Erythroblast (primary cell): ENCODE data around the gene INF2.
A peak's percentile ranks its signal among the peaks of the same experiment; 100 is the strongest.

ENCODE experiments used
- GATA1 ChIP-seq: IDR thresholded peaks from 2 replicates; pipeline ENCODE4 v1.6.1; 2011; ENCODE audit warnings: low read depth, mild to moderate bottlenecking, control low read depth, low read length, moderate library complexity
- POLR2A ChIP-seq: IDR thresholded peaks from 2 replicates; pipeline ENCODE4 v1.6.1; 2011; ENCODE audit warnings: mild to moderate bottlenecking, low read length

- TF ChIP-seq POLR2A (no peak), GATA1 (peak; percentile 62)
Measured at GRCh38 chr14:104700747-104701217, 11.4 kb downstream of the INF2 start.
